ENCODE measurements around the gene CNST. TPM values are rescaled to one million over a fixed set of nuclear protein-coding genes. Genes with fewer than 3 reads are reported as not detected.

Gene CNST
- polyA plus RNA-seq: 17.9 and 28.5 TPM in 2 replicates

GRCh38 chr1:246566128-246566812 lies at the start of gene CNST, which contains the start of gene TFB2M:
Gene CNST, plus strand, starts transcription at chr1:246566456. Its CDS starts 25,107 bp downstream, at chr1:246591563.
Gene TFB2M, minus strand, starts transcription at chr1:246566261. Its CDS starts 123 bp downstream, at chr1:246566138.

Other genes with a start within 250 kb of the CNST start
- 30.0 and 30.5 TPM in 2 replicates for gene SMYD3, start 59.2 kb upstream of the CNST start, polyA plus RNA-seq
- gene TFB2M, start 195 bp upstream of the CNST start, polyA plus RNA-seq: 17.7 and 22.3 TPM in 2 replicates
- 30.4 and 37.5 TPM in 2 replicates for gene SCCPDH, start 158.0 kb downstream of the CNST start, polyA plus RNA-seq

All from Purkinje cell (primary cell).